Fibroblast of lung (primary cell): ENCODE data around the gene WASF3. TPM values are rescaled to one million over a fixed set of nuclear protein-coding genes. Genes with fewer than 3 reads are reported as not detected.

ENCODE experiments used
- DNase-seq, 2 donors: peaks; one replicate each; pipeline versions ENCODE4 v3.0.0 to v3.0.0-alpha.2; 2010; ENCODE audit warnings: low read depth in 2 of 2
- H2AFZ ChIP-seq: 2 replicates; pipeline ENCODE4 v1.5.1; 2012; ENCODE audit warnings: low read length, control low read depth, inconsistent platforms
- H3K27ac ChIP-seq: 2 replicates; pipeline ENCODE4 v1.5.1; 2011; ENCODE audit warnings: low read length, control low read depth; ENCODE audit not compliant: insufficient read depth
- H3K27me3 ChIP-seq: 2 replicates; pipeline ENCODE4 v1.5.1; 2011; ENCODE audit warnings: mild to moderate bottlenecking, low read length; ENCODE audit not compliant: control insufficient read depth, insufficient read depth
- H3K36me3 ChIP-seq: 2 replicates; pipeline ENCODE4 v1.5.1; 2011; ENCODE audit warnings: low read length; ENCODE audit not compliant: control insufficient read depth, insufficient read depth
- H3K4me1 ChIP-seq: 2 replicates; pipeline ENCODE4 v1.5.1; 2011; ENCODE audit warnings: low read length; ENCODE audit not compliant: control insufficient read depth, insufficient read depth; ENCODE audit errors: extremely low read depth
- H3K4me2 ChIP-seq: 2 replicates; pipeline ENCODE4 v1.5.1; 2011; ENCODE audit warnings: low read length, control low read depth; ENCODE audit not compliant: insufficient read depth; ENCODE audit errors: extremely low read depth
- H3K4me3 ChIP-seq, 4 experiments: fragments of 200-600 bp in 1 of 4; sonication (generic) in 1 of 4; replicated peaks in 1 of 4; 2 replicates each; pipeline ENCODE4 v1.5.1; 2011 to 2016; ENCODE audit warnings: low read length in 4 of 4, low read depth in 3 of 4, mild to moderate bottlenecking in 3 of 4, control low read depth in 2 of 4, inconsistent platforms in 1 of 4, mixed read lengths in 1 of 4; ENCODE audit not compliant: insufficient read depth in 1 of 4; ENCODE audit errors: control extremely low read depth in 1 of 4
- H3K79me2 ChIP-seq: 2 replicates; pipeline ENCODE4 v1.5.1; 2012; ENCODE audit warnings: mild to moderate bottlenecking, low read length, inconsistent platforms; ENCODE audit not compliant: control insufficient read depth, insufficient read depth
- H3K9ac ChIP-seq: 2 replicates; pipeline ENCODE4 v1.5.1; 2011; ENCODE audit warnings: mild to moderate bottlenecking, low read length, control low read depth; ENCODE audit not compliant: insufficient read depth
- H3K9me3 ChIP-seq: 2 replicates; pipeline ENCODE4 v1.5.1; 2012; ENCODE audit warnings: low read depth, low read length; ENCODE audit not compliant: control insufficient read depth, insufficient read depth
- H4K20me1 ChIP-seq: 2 replicates; pipeline ENCODE4 v1.5.1; 2011; ENCODE audit warnings: low read length; ENCODE audit not compliant: control insufficient read depth, insufficient read depth; ENCODE audit errors: extremely low read depth
- EZH2 ChIP-seq: IDR thresholded peaks from 2 replicates; pipeline ENCODE4 v1.5.1; 2012; ENCODE audit warnings: low read length, control low read depth, mild to moderate bottlenecking; ENCODE audit errors: missing control alignments
- polyA plus RNA-seq, 2 donors: library from polyadenylated mRNA; depleted of rRNA in 1 of 2; stranded (reverse) in 1 of 2; unstranded in 1 of 2; fragments of >200 nt; gene quantifications; 2 replicates each; pipeline ENCODE4 v1.2.1, GENCODE V29; 2011 to 2012; ENCODE audit warnings: missing spikeins in 1 of 2
- total RNA-seq: library from RNA; depleted of rRNA; stranded (reverse); fragments of >200 nt; gene quantifications from 2 replicates; pipeline ENCODE4 v1.2.1, GENCODE V29; 2014
- TF ChIP-seq, protein P1 (sequence below), 2 donors: IDR thresholded peaks in 1 of 2; conservative IDR thresholded peaks in 1 of 2; 1 replicate in 1 of 2; 2 replicates in 1 of 2; pipeline ENCODE4 v1.5.1; 2011 to 2012; ENCODE audit warnings: low read length in 2 of 2, control low read depth in 1 of 2, inconsistent platforms in 1 of 2, low read depth in 1 of 2, mild to moderate bottlenecking in 1 of 2

Gene WASF3
- total and polyA plus RNA-seq, 2 donors (not counting 1 experiment from before 2014, with no cell fraction given), result 18.2 to 19.5 TPM

DNA sequence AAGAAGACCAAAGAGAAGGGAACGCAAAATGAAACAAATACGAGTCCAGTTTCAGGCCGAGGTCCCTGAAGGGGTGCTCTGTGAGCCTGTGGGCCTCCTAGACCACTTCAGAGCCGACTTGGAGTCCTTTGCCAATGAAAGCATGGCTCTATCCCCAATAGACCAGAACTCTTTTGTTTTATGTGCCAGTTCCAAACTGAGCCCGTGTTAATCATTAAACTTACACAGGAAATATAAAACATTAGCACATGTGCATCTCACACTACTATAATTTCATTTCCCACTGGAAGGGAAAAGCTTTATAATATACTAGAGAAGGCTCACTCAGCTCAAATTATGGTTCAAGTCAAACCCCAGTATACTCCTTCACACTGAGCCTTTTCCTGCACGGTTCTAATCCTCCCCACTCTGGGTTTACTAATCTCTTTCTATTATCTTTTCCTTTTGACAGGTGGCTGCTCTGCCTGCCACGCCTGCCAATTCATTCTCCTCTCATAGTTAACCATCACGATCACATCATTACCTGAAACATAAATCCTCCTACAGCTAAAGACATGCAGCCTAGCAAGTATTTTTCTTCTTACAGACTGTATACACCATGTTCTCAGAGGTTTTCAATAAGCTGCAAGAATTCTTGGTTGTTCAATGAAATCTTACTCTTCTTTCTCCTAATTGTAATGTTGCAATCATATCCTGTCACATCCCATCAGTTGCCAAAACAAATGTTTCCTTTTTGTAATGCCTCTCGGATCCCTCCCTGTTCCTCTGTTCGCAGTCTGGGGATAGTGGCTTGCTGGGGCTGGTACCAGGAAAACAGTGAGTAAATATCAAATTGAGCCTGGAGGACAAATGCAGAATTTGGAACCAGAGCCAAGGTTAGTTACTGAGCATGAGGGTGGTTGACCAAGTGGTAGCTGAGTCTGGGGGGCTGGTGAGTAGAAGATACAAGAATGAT, 18.8 kb upstream of the WASF3 start:
- H4K20me1 ChIP-seq, result no peaks in the 10 kb centered on the region
- H3K9me3 ChIP-seq, result no peaks in the 10 kb centered on the region
- no peak overlapping the region for H3K4me3 ChIP-seq
- H3K27ac ChIP-seq, result no peak overlapping the region
- no peak overlapping the region for H2AFZ ChIP-seq
- no peak overlapping the region for H3K9ac ChIP-seq
- TF ChIP-seq EZH2, result no peak
- TF ChIP-seq, protein P1, sequence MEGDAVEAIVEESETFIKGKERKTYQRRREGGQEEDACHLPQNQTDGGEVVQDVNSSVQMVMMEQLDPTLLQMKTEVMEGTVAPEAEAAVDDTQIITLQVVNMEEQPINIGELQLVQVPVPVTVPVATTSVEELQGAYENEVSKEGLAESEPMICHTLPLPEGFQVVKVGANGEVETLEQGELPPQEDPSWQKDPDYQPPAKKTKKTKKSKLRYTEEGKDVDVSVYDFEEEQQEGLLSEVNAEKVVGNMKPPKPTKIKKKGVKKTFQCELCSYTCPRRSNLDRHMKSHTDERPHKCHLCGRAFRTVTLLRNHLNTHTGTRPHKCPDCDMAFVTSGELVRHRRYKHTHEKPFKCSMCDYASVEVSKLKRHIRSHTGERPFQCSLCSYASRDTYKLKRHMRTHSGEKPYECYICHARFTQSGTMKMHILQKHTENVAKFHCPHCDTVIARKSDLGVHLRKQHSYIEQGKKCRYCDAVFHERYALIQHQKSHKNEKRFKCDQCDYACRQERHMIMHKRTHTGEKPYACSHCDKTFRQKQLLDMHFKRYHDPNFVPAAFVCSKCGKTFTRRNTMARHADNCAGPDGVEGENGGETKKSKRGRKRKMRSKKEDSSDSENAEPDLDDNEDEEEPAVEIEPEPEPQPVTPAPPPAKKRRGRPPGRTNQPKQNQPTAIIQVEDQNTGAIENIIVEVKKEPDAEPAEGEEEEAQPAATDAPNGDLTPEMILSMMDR (conservative IDR thresholded peaks at IDR 0.05 in 1 of 2, IDR thresholded peaks at IDR 0.05 in 1 of 2; ENCODE audit: low read depth in 1 of 2, low read length in 2 of 2), result no peak
- H3K36me3 ChIP-seq, result no peaks in the 10 kb centered on the region
- H3K79me2 ChIP-seq, result no peaks in the 10 kb centered on the region
- no peak for DNase-seq
- no peaks in the 10 kb centered on the region for H3K4me1 ChIP-seq
- peaks cover 15% of the 10 kb centered on the region for H3K27me3 ChIP-seq
- H3K4me2 ChIP-seq, result no peak overlapping the region

DNA sequence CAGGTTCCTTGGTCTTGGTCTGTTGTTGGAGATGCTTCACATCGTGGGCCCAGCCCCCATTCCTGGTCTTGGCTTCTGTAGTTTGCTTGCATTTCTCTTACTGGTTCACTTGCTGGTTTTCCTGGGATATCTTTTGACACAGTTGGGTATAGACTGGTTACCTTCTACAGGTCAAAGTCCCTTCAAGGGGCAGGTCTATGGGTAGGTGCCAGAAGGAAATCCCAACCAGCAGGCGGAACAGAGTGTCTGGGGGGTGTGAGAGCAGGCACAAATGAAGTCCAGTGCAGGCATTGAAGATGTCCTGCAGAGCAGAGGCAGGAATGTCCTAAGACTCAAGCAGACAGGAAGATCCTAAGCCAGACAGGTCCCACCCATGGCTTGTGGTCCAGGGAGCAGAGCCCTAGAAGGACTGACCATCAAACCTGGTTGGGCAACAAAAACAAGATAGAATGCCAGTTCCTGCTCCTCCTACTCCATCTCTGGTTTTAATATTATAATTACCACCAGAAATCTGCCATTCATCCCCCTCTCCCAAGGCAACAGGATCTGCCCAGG, 17.7 kb upstream of the WASF3 start:
- no peak for TF ChIP-seq EZH2
- TF ChIP-seq, protein P1 (conservative IDR thresholded peaks at IDR 0.05 in 1 of 2, IDR thresholded peaks at IDR 0.05 in 1 of 2; ENCODE audit: low read depth in 1 of 2, low read length in 2 of 2), result no peak
- peaks cover 24% of the 10 kb centered on the region for H3K27me3 ChIP-seq
- no peak overlapping the region for H3K4me2 ChIP-seq
- H3K4me1 ChIP-seq, result no peaks in the 10 kb centered on the region
- no peaks in the 10 kb centered on the region for H3K9me3 ChIP-seq
- DNase-seq, result no peak
- H3K9ac ChIP-seq, result no peak overlapping the region
- no peak overlapping the region for H3K27ac ChIP-seq
- no peaks in the 10 kb centered on the region for H3K36me3 ChIP-seq
- H4K20me1 ChIP-seq, result no peaks in the 10 kb centered on the region
- H3K79me2 ChIP-seq, result no peaks in the 10 kb centered on the region
- no peak overlapping the region for H2AFZ ChIP-seq
- no peak overlapping the region for H3K4me3 ChIP-seq

DNA sequence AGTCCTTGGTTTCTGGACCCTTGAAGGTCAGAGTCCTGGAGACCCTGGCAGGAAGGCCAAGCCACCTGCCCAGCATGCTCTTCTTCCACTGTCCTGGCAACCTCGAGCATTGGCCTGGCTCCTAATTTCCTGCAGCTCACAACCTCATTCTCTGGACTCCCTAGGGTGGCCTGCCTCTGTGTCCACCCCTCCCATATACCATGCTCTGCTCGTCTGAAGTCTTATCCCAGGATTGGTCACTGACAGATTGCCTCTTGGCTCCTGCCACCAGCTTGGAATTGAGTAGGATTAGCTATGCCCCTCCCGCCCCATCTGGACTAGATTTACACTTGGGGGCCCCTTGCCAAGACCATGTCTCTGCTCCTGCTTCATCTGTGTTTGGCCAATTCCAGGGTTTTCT, 17.1 kb upstream of the WASF3 start:
- Histone ChIP-seq H3K9me3 (no peaks in the 10 kb centered on the region), H3K4me3 (no peak overlapping the region), H3K36me3 (no peaks in the 10 kb centered on the region), H3K9ac (no peak overlapping the region), H2AFZ (no peak overlapping the region), H3K4me2 (no peak overlapping the region), H3K27ac (no peak overlapping the region), H4K20me1 (no peaks in the 10 kb centered on the region), H3K27me3 (peaks cover 26% of the 10 kb centered on the region), H3K79me2 (no peaks in the 10 kb centered on the region), H3K4me1 (no peaks in the 10 kb centered on the region)
- DNase-seq, result no peak
- TF ChIP-seq, protein P1 (conservative IDR thresholded peaks at IDR 0.05 in 1 of 2, IDR thresholded peaks at IDR 0.05 in 1 of 2; ENCODE audit: low read depth in 1 of 2, low read length in 2 of 2), result no peak
- TF ChIP-seq EZH2, result no peak
